Fibroblast of skin of left biceps (primary cell): Measurements from ENCODE around the gene GALNS.

Source experiments
- DNase-seq, 2 experiments: peaks; one replicate each; pipeline ENCODE4 v3.0.0-alpha.2; 2013; ENCODE audit warnings: low read depth in 2 of 2

GALNS gene

DNA sequence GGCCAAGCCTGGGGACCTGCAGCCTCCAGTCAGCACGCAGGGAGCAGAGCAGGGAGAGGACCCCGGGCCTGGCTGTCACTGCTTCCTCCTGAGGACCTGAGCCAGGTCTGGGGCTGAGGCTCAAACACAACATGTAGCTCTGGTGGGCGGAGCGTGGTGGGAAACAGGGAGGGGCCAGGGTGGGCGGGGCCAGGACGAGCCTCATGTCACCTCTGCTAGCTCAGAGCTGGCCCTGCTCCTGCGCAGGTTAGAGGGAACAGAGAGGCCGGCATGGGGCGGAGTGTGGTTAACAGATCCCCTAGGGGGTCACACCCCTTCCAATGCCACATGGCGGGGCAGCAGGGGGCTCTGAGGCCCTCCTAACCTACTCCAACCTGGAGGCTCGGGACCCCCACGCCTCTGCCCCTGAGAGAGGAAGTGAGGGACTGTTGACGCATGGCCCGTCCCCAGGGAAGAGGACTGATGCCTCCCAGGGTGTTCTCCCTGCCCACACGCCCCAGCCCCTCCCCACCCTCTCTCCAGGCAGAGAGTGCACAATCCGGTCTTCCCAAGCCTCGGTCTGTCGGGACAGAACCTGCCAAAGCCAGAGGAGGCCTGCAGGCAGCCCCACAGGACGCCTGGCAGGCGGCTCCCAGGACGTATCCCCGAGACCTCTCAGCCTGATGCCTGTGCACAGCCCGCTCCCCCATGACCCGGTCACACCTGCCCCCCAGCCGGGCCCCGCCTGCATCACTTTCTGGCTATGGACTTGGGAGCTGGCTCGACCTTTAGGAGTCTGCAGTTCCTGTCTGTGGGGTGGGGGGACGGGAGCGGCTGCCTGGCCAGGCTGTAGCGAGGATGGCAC is 86.9 kb downstream of the GALNS start:
- DNase-seq, result no peak

DNA sequence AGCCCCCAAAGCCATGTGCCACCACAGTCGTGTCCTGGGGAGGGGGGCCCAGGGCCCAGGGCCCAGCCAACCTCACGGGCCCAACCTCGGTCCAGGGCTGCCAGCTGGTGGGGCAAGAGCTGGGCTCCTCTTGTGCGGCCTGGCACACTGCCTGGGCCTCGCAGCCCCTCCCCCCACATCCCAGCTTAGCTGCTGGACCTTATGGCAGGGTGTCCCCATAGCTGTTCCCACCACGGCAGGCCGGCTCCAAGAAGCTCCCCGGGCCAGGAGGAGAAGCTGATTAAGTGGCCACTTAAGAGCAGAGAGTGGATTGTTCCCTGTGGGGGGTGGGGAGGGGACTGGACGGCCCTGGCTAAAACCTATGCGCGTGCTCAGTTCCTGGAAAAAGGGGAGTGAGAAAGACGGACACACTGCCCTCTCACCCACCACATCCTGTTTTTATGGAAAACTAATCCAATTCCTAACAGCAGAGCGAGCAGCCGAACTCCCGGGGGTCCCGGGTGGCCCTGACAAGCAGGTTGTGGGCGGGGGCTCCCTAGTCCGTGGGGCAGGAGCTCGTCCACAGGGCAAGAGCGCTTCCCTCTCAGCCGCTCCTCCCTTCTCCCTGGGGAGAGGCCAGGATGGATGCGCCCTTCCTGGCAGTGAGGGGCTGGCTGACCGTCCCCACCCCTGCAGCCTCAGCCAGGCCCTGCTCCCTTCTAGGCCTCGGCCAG is 88.5 kb downstream of the GALNS start:
- DNase-seq, result no peak

DNA sequence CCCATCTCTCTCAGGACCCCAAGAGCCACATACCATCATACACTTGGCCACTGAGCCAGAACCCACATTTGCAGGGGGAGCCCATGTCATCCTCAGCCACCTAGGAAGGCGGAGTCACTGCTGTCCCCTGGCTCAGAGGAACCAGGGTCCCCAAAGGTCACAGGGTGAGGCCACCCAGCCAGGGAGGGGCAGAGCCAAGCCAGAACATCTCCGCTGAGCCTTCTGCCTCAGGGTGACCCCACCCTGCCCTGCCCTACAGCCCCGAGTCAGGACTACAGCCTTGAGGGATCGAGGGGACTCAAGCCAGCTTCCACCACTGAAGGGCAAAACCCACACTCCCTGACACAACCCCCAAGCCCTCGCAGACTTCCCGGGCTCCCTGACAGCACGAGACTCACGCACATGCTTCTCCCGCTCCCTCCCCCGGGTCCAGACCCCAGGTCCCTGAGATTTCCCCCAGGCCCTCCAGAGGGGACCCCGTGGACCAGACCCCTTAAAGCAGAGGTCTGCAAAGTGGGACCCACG is 89.1 kb downstream of the GALNS start:
- DNase-seq, result no peak

DNA sequence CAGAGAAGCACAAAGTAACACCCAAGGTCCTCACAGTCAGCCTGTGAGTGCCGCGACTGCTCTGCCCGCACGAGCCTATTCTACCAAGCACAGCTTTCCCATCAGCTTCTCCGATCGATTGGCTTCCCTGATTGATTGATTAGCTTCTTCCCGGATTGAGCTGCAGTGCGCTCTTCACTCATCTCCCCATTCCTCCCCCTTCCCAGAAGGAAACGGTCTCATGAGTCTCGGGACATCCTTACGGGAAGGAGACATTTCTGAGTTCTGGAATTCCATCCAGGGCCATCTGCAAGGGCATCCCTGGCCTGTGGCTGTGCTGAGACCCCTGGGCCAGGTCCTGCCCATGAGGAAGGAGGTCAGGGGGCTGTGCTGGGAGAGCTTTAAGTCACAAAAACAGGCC is 89.8 kb downstream of the GALNS start:
- no peak for DNase-seq

DNA sequence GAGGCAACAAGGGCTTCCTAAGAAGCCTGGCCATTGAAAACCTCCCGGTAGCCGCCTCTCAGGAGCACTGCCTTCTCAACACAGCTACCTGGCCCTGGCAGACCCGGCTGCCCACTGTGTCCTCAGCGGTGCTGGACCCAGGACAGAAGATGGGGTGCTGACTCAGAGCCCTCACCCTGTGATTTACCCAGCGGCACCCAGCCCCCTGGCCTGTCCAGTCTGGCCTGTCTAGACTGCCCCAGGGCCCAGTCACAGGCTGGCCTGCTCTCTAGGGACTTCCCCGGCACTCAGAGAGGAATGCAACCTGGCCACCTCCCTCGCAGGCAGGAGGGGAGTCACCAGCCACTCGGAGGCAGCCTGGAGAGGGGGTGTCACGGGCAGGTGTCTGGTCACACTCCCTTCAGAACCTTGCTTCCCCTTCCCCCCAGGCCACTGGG is 91.8 kb downstream of the GALNS start:
- no peak for DNase-seq

DNA sequence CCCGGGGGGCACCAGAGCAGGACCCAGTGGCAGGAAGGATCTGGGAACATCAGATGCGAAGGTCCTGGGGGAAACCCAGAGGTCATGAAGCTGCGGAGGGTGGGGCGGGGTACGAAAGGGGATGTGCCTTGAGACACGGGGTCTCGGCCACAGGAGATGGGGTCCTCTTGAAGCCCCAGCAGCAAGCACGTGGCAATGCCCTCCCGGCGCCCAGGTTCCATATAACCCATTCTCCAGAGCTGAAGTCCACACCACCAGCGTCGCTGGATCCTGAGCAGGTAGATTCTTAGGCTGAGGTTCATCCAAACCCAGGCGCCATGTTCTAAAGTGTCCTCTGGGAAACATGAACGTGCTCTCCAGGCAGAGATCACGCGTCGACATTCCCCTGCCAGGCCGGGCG is 92.7 kb downstream of the GALNS start:
- DNase-seq, result no peak
